Right lung (tissue), 5 donors: Measurements from ENCODE around the gene BBS9. TPM values are rescaled to one million over a fixed set of nuclear protein-coding genes. Genes with fewer than 3 reads are reported as not detected.
"Not testable (repeated sequence)": the region's sequence is repeated elsewhere in the genome, so short reads cannot be mapped to it uniquely, and the experiment has no call there.

ENCODE experiments used
- DNase-seq, 2 donors: peaks; one replicate each; pipeline ENCODE4 v3.0.0-alpha.2; 2013
- polyA plus RNA-seq, 5 donors: library from polyadenylated mRNA; unstranded; fragments of 120-200 nt; gene quantifications; one replicate each; pipeline versions ENCODE4 v1.2.1 to v1.2.3, GENCODE V29; 2013; ENCODE audit warnings: inconsistent platforms in 1 of 5, low replicate concordance in 1 of 5; ENCODE audit not compliant: insufficient read length in 5 of 5, insufficient read depth in 1 of 5

Gene BBS9
- polyA plus RNA-seq, 5 donors, result 13.8 to 22.8 (median 21.0) TPM

DNA sequence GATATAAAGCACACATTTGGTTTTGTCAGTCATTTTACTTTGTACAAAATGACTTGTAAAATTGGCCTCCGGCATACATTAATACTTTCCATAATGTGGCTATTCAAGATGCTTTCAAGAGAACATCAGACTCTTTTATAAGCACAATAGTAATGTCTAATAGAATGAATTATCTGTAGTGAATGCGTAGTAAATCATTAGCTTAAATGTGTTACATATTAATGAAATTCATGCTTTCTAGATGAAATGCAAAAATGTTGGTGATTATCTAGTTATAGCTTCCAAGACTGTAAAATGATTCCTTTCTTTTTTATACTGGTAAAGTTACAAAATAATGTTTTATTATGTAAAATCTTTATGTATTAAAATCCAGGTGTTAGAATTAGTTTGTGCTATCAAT, 144.0 kb downstream of the BBS9 start:
- no peak for DNase-seq

GRCh38 chr7:33276325-33276724, 147.0 kb downstream of the BBS9 start:
- DNase-seq, result no peak

GRCh38 chr7:33276729-33277128, 147.4 kb downstream of the BBS9 start:
- DNase-seq, result no peak

DNA sequence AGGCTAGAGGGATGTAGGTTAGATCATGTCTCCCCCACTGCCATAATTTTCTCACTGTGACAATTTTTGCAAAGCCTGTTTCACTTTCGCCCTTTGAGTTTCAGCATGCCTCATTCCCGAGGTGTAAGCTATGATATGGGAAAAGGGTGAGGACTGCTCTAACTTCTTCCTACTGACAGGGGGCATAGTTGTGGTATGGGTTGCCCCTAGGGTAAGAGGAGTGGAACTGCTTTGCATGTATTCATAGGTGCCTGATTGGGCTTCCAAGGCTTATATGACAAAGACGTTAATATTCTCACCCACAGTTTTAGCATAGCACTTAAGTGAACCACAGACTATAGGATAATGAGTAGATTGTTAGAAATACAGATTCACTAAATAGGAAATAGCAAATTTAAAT, 148.7 kb downstream of the BBS9 start:
- no peak for DNase-seq

- no peak for DNase-seq
Measured at GRCh38 chr7:33286501-33286900, 157.1 kb downstream of the BBS9 start.

DNA sequence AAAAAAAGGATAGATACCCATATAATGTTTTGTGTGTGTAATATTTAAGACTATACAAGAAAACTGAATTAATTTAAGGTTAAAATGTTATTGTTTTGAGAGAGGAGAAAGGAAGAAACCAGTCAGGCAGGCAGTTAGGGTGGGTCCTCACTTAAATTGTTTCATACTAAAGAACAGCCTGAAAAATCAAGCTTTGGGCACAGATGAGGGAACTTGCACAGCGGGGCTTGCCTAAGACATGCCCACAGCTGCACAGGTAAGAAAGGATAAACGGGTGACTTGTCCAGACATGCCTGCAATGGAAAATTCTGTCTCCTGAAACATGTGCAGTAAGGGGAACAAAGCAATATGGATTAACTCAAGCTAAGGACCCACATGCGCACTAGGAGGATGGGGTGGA, 158.4 kb downstream of the BBS9 start:
- DNase-seq, result no peak

GRCh38 chr7:33298848-33299247, 169.5 kb downstream of the BBS9 start:
- no peak for DNase-seq

GRCh38 chr7:33299425-33299824, 170.1 kb downstream of the BBS9 start:
- DNase-seq, result no peak

- DNase-seq, result no peak
Measured at GRCh38 chr7:33300131-33300530, 170.8 kb downstream of the BBS9 start.

DNA sequence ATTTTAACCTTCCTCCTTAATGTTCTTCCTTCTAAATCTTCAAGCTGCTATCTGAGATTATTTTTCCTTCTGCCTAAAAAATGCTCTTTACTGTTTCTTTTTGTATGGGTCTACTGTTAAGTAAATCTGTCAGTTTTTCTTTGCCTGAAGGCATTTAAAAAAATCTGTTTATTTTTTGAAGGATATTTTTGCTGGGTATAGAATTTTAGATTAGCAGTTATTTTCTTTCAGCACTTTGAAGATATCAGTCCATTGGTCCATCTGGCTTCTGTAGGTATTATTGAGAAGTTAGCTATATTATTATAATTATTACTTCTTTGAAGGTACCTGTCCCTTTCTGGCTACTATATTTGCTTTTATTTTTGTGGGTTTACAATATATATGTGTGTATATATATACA, 171.4 kb downstream of the BBS9 start:
- no peak for DNase-seq

DNA sequence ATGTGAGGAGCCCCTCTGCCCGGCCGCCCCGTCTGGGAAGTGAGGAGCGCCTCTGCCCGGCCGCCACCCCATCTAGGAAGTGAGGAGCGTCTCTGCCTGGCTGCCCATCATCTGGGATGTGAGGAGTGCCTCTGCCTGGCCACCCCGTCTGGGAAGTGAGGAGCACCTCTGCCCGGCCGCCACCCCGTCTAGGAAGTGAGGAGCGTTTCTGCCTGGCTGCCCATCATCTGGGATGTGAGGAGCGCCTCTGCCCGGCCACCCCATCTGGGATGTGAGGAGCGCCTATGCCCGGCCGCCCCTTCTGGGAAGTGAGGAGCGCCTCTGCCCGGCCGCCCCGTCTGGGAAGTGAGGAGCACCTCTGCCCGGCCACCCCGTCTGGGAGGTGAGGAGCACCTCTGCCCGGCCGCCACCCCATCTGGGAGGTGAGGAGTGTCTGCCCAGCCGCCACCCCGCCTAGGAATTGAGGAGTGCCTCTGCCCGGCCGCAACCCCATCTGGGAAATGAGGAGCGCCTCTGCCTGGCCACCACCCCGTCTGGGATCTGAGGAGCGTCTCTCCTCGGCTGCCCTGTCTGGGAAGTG, 174.7 kb downstream of the BBS9 start:
- DNase-seq, result not testable (repeated sequence)

- peak; percentile 23 for DNase-seq
Measured at GRCh38 chr7:33307205-33307604, 177.8 kb downstream of the BBS9 start.

DNA sequence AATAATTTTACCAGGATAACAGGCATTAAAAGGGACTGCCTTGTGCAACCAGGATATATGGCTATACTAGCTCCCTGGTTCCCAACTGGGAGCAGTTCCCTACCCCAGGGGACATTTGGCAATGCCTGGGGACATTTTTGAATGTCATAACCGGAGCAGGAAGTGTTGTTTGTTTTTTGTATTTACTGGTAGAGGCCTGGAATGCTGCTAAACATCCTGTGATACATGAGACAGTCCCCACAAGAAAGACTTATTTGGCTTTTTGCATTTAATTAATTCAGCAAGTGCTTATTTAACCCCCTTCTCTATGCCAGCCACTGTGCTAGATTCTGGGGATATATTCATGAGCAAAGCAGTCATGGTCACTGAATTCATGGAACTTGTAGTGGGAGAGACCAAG, 181.2 kb downstream of the BBS9 start:
- DNase-seq, result no peak

- no peak for DNase-seq
Measured at GRCh38 chr7:33325754-33326484, 196.6 kb downstream of the BBS9 start.

- no peak for DNase-seq
Measured at GRCh38 chr7:33326485-33326848, 197.1 kb downstream of the BBS9 start.

GRCh38 chr7:33327427-33327826, 198.1 kb downstream of the BBS9 start:
- no peak for DNase-seq

DNA sequence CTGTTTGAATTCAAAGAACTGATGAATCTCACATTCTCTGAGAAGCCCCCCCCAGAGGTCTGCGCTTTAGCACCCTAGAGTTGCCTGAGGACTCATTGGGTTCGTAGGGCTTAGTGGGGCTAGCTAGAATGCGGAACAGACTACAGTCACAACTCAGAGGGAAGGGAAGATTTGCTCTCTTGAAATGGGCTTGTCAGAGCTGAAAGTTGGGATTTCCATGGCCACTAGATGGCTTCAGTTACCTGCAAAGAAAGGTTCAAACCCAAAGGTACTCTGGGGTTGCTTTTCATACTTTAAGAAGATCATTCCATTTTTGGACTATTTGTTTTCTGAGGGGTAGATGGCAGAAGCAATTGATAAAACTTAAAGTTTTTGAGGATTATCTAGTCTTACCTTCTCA, 205.0 kb downstream of the BBS9 start:
- no peak for DNase-seq

DNA sequence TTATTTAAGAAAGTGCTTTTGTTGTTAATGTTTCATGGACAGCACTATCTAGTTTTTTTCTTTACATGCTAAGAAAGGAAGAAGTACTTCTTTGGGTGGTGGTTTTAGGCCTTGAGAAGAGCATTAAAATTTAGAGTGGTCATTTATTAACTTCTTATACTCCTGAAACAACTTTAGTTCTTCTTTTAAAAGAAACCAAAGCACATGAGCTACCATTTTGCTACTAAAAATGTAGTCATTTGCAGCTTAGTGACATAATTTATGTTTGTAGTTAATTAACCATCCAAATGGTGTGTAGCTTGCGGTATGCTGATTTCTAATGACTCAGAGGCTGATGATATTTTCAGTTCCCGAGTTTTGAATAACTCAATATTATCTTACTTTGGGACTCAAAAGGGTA, 207.5 kb downstream of the BBS9 start:
- no peak for DNase-seq

- no peak for DNase-seq
Measured at GRCh38 chr7:33339074-33339790, 209.9 kb downstream of the BBS9 start.

DNA sequence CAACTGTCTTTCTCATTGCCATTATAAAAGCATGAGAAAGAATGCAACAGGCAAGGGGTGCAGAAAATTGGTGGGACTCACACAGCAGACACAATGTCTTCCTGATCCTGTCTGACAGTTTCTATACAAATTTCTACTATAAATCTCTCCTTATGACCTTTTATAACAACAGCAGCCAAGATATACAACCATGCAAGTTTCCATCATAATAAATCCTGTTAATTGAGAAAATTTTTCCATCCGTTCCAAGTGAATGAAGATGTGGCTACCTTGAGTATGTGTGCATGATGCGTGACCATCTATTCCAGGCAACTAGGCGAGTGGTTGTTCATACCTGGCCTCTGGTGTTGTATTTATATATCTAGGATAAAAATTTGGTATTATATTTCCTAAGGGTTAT, 216.7 kb downstream of the BBS9 start:
- DNase-seq, result no peak

- DNase-seq, result no peak
Measured at GRCh38 chr7:33350577-33350976, 221.2 kb downstream of the BBS9 start.

GRCh38 chr7:33351709-33352108, 222.3 kb downstream of the BBS9 start:
- no peak for DNase-seq

GRCh38 chr7:33354201-33354600, 224.8 kb downstream of the BBS9 start:
- DNase-seq, result no peak
